Mesenchymal stem cell (in vitro differentiated cells and primary cell): ENCODE results near the gene FXYD5.
A peak's percentile ranks its signal among the peaks of the same experiment; 100 is the strongest.
"Not testable (repeated sequence)": the region's sequence is repeated elsewhere in the genome, so short reads cannot be mapped to it uniquely, and the experiment has no call there.

Experiments
- DNase-seq: peaks from one replicate; pipeline ENCODE4 v3.0.0-alpha.2; 2013
- H2AFZ ChIP-seq: one replicate; pipeline ENCODE4 v1.6.1; 2013; ENCODE audit warnings: low read depth, mild to moderate bottlenecking, control low read depth, inconsistent platforms, low read length, moderate library complexity
- H2AK5ac ChIP-seq: 2 replicates; pipeline ENCODE4 v1.6.1; 2013; ENCODE audit warnings: low read length, moderate library complexity, mild to moderate bottlenecking, inconsistent platforms; ENCODE audit not compliant: severe bottlenecking
- H2BK120ac ChIP-seq: one replicate; pipeline ENCODE4 v1.6.1; 2013; ENCODE audit warnings: low read depth, mild to moderate bottlenecking, inconsistent platforms, low read length, moderate library complexity
- H2BK12ac ChIP-seq, 2 experiments: one replicate each; pipeline ENCODE4 v1.6.1; 2013; ENCODE audit warnings: inconsistent platforms in 2 of 2, low read length in 2 of 2, mild to moderate bottlenecking in 2 of 2, moderate library complexity in 2 of 2, control low read depth in 1 of 2
- H2BK15ac ChIP-seq: one replicate; pipeline ENCODE4 v1.6.1; 2013; ENCODE audit warnings: mild to moderate bottlenecking, low read depth, inconsistent platforms; ENCODE audit not compliant: poor library complexity, severe bottlenecking
- H2BK5ac ChIP-seq: 2 replicates; pipeline ENCODE4 v1.6.1; 2013; ENCODE audit warnings: low read depth, mild to moderate bottlenecking, low read length, control low read depth, inconsistent platforms; ENCODE audit not compliant: poor library complexity, severe bottlenecking
- H3K14ac ChIP-seq, 2 experiments: one replicate each; pipeline ENCODE4 v1.6.1; 2013; ENCODE audit warnings: inconsistent platforms in 2 of 2, low read length in 2 of 2, control low read depth in 1 of 2, mild to moderate bottlenecking in 1 of 2, moderate library complexity in 1 of 2
- H3K18ac ChIP-seq, 2 experiments: one replicate each; pipeline ENCODE4 v1.6.1; 2013; ENCODE audit warnings: inconsistent platforms in 2 of 2, low read length in 2 of 2, control low read depth in 1 of 2, low read depth in 1 of 2, mild to moderate bottlenecking in 1 of 2
- H3K23ac ChIP-seq, 2 experiments: one replicate each; pipeline ENCODE4 v1.6.1; 2013; ENCODE audit warnings: inconsistent platforms in 2 of 2, low read length in 2 of 2, mild to moderate bottlenecking in 2 of 2, moderate library complexity in 2 of 2, control low read depth in 1 of 2
- H3K27ac ChIP-seq: 2 replicates; pipeline ENCODE4 v1.5.1; 2013; ENCODE audit warnings: mild to moderate bottlenecking, moderate library complexity, low read length, control low read depth, inconsistent platforms; ENCODE audit not compliant: poor library complexity, severe bottlenecking
- H3K27me3 ChIP-seq, 2 experiments: 2 replicates each; pipeline versions ENCODE4 v1.6.1 to v1.7.0; 2013; ENCODE audit warnings: low read length in 2 of 2, mild to moderate bottlenecking in 2 of 2, moderate library complexity in 2 of 2, control low read depth in 1 of 2, inconsistent platforms in 1 of 2; ENCODE audit not compliant: control insufficient read depth in 1 of 2, insufficient read depth in 1 of 2
- H3K36me3 ChIP-seq, 2 experiments: 2 replicates each; pipeline versions ENCODE4 v1.6.1 to v1.7.0; 2013; ENCODE audit warnings: low read length in 2 of 2, control low read depth in 1 of 2, inconsistent platforms in 1 of 2, low read depth in 1 of 2, mild to moderate bottlenecking in 1 of 2; ENCODE audit not compliant: insufficient read depth in 2 of 2, control insufficient read depth in 1 of 2
- H3K4ac ChIP-seq, 2 experiments: one replicate each; pipeline ENCODE4 v1.6.1; 2013; ENCODE audit warnings: inconsistent platforms in 2 of 2, low read length in 2 of 2, mild to moderate bottlenecking in 2 of 2, moderate library complexity in 2 of 2, control low read depth in 1 of 2, low read depth in 1 of 2
- H3K4me1 ChIP-seq: 2 replicates; pipeline ENCODE4 v1.6.1; 2013; ENCODE audit warnings: low read depth, low read length, control low read depth; ENCODE audit not compliant: control insufficient read depth, insufficient read depth
- H3K4me2 ChIP-seq: 2 replicates; pipeline ENCODE4 v1.6.1; 2013; ENCODE audit warnings: low read length, mild to moderate bottlenecking, inconsistent platforms; ENCODE audit not compliant: poor library complexity, severe bottlenecking
- H3K4me3 ChIP-seq, 2 experiments: 2 replicates each; pipeline versions ENCODE4 v1.5.1 to v1.7.0; 2013; ENCODE audit warnings: low read length in 2 of 2, mild to moderate bottlenecking in 2 of 2, control low read depth in 1 of 2, low read depth in 1 of 2; ENCODE audit not compliant: insufficient read depth in 1 of 2
- H3K79me1 ChIP-seq: replicated peaks from 2 replicates; pipeline ENCODE4 v1.6.1; 2013; ENCODE audit warnings: mild to moderate bottlenecking, control low read depth, low read length, inconsistent platforms; ENCODE audit not compliant: poor library complexity, severe bottlenecking
- H3K9ac ChIP-seq: 2 replicates; pipeline ENCODE4 v1.7.0; 2013; ENCODE audit warnings: mild to moderate bottlenecking, low read length, moderate library complexity
- H3K9me3 ChIP-seq: 2 replicates; pipeline ENCODE4 v1.7.0; 2013; ENCODE audit warnings: mild to moderate bottlenecking, low read length; ENCODE audit not compliant: control insufficient read depth
- H4K8ac ChIP-seq: one replicate; pipeline ENCODE4 v1.6.1; 2013; ENCODE audit warnings: inconsistent platforms, mild to moderate bottlenecking, low read length, moderate library complexity
- H4K91ac ChIP-seq: one replicate; pipeline ENCODE4 v1.6.1; 2013; ENCODE audit warnings: mild to moderate bottlenecking, low read length, inconsistent platforms
- WGBS: methylation state at CpG from one replicate; pipeline ENCODE4 v1.1.7; 2013; ENCODE audit warnings: mixed read lengths; 5-methylcytosine and 5-hydroxymethylcytosine counted together

FXYD5 gene

DNA sequence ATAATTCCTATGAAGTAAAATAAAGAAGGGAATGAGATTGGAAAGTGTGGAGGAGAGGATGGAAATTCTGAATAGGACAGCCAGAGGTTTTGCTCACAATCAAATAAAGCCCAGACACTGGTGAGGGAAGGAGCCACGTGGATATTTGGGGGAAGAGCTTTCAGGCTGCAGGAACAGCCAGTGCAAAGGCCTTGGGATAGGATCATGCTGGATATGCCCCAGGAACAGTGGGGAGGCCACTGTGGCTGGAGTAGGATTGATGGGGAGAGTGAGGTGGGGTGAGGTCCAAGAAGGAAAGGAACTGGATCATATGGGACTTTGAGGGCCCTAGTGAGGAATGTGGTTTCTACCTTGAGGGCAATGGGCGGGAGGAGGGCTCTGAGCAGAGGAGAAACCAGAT lies 4.1 kb upstream of the FXYD5 start:
- H3K36me3 ChIP-seq: no peaks in the 10 kb centered on the region
- H3K27me3 ChIP-seq: peaks cover 0 to under 1% of the 10 kb centered on the region in 2 experiments
- H3K4ac ChIP-seq: no peak overlapping the region
- no peak overlapping the region for H4K91ac ChIP-seq
- no peak overlapping the region for H2BK12ac ChIP-seq
- H2AFZ ChIP-seq: no peak overlapping the region
- no peak overlapping the region for H3K4me2 ChIP-seq
- no peak overlapping the region for H4K8ac ChIP-seq
- H3K23ac ChIP-seq: no peak overlapping the region
- peaks cover 3% of the 10 kb centered on the region for H3K79me1 ChIP-seq
- peaks cover 25% of the 10 kb centered on the region for H3K4me1 ChIP-seq
- no peak overlapping the region for H2BK120ac ChIP-seq
- no peak overlapping the region for H3K4me3 ChIP-seq
- H2BK15ac ChIP-seq: no peak overlapping the region
- no peak overlapping the region for H3K14ac ChIP-seq
- no peaks in the 10 kb centered on the region for H3K9me3 ChIP-seq
- no peak overlapping the region for H3K27ac ChIP-seq
- H2BK5ac ChIP-seq: no peak overlapping the region
- DNase-seq: no peak
- WGBS: 80% methylated on average over 2 of the region's 2 CpGs
- H2AK5ac ChIP-seq: no peak overlapping the region
- no peak overlapping the region for H3K9ac ChIP-seq
- H3K18ac ChIP-seq: no peak overlapping the region

DNA sequence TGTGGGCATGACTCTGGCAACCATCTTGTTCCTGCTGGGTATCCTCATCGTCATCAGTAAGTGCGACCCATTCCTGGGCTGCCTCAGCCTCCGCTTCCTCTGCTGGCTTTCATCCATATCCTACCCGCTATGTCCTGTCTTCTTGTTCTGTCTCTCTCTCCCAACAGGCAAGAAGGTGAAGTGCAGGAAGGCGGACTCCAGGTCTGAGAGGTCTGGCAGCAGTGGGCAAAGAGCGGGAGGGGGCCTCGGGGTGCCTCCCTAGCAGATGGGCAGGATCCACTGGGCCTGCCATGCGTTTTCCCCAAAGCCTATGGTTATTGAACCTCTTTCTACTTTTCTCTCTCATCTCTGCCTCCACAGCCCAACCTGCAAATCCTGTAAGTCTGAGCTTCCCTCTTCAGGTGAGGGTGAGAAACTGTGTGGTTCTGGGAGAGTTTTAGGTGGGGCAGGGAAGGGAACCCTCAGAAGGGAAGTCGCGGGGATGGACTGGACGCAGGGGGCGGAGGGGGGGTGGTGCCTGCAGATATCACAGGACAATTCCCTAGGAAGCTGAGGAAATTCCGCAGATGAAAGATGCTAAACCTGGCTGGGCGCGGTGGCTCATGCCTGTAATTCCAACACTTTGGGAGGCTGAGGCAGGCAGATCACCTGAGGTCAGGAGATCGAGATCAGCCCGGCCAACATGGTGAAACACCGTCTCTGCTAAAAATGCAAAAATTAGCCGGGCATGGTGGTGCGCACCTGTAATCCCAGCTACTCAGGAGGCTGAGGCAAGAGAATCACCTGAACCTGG lies 3.1 kb upstream of the FXYD5 start:
- H3K18ac ChIP-seq: no peak overlapping the region
- H3K79me1 ChIP-seq: peaks cover 9% of the 10 kb centered on the region
- H3K27ac ChIP-seq: no peak overlapping the region
- H2BK120ac ChIP-seq: no peak overlapping the region
- no peaks in the 10 kb centered on the region for H3K27me3 ChIP-seq
- DNase-seq: no peak
- no peak overlapping the region for H3K23ac ChIP-seq
- WGBS: 88% methylated on average over 19 of the region's 20 CpGs
- peak overlapping the region; percentile 47 for H4K91ac ChIP-seq
- peaks cover 28% of the 10 kb centered on the region for H3K4me1 ChIP-seq
- H2BK15ac ChIP-seq: no peak overlapping the region
- H4K8ac ChIP-seq: no peak overlapping the region
- H3K36me3 ChIP-seq: peaks cover 0 to 2% of the 10 kb centered on the region in 2 experiments
- no peak overlapping the region for H2BK5ac ChIP-seq
- H3K9ac ChIP-seq: no peak overlapping the region
- H2BK12ac ChIP-seq: no peak overlapping the region
- no peak overlapping the region for H2AFZ ChIP-seq
- H3K14ac ChIP-seq: no peak overlapping the region
- H3K4me2 ChIP-seq: no peak overlapping the region
- no peak overlapping the region for H3K4ac ChIP-seq
- H2AK5ac ChIP-seq: peak overlapping the region; percentile 30
- no peaks in the 10 kb centered on the region for H3K9me3 ChIP-seq
- H3K4me3 ChIP-seq: no peak overlapping the region

DNA sequence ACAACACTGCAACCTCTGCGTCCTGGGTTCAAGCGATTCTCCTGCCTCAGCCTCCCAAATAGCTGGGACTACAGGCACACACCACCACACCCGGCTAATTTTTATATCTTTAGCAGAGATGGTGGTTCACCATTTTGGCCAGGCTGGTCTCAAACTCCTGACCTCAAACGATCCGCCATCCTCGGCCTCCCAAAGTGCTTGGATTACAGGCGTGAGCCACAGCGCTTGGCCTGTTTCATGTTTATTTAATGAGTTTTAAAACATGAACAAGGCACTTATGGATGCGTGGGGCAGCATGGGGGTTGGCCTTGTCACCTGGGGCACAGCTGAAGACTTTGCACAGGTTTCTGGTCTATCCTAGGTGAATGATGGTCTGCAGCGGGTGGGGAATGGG lies 1.4 kb upstream of the FXYD5 start:
- H2BK12ac ChIP-seq, H3K4me2 ChIP-seq, H4K91ac ChIP-seq, H4K8ac ChIP-seq, H3K4ac ChIP-seq, H2BK15ac ChIP-seq, H3K9ac ChIP-seq, H3K27ac ChIP-seq, H2BK120ac ChIP-seq, H2BK5ac ChIP-seq, H2AFZ ChIP-seq, H3K18ac ChIP-seq, H3K4me3 ChIP-seq, H2AK5ac ChIP-seq, DNase-seq, H3K23ac ChIP-seq, H3K27me3 ChIP-seq, H3K14ac ChIP-seq, H3K9me3 ChIP-seq: not testable (repeated sequence)
- Histone ChIP-seq H3K4me1 (peaks cover 28% of the 10 kb centered on the region), H3K36me3 (peaks cover 5 to 18% of the 10 kb centered on the region in 2 experiments), H3K79me1 (peaks cover 11% of the 10 kb centered on the region)
- WGBS: 84% methylated on average over 10 of the region's 10 CpGs

DNA sequence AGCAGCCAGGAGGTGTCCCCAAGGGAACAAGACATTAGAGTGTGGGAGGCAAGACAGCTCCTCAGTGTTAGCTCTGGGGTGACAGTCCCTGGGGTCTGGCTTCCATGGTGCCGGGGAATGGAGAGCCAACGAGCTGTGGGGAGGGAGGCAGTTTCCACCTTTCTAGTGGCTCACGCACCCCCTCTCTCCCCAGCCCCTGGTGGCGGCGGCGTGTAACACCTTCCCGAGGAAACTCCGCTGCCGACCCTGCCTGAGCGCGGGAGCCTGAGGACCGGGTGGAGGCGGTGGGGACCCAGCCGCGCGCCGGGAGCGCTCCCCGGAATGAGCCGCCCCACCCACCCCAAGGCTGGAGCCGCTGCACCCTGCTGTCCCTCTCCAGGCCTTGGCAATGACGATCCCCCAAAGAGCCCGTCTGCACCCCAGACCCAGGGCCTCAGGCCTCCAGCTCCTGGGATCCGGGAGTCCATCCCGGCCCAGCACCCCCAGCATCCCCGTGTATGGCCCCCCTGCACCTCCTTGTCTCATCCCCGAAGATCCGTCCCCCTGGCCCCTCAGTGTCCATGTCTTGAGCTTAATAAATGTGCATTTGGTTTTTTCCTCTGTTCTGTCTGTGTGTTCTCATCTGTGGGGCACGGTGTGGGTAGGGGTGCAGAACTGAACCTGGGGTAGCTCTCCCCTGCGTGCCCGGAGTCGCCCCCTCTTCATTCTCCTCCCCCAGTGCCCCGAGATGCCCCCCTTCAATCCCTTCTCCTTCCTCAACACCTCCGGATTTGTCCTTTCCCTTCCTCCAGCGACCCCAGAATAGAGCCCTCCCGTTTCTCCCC lies 622 bp upstream of the FXYD5 start:
- Histone ChIP-seq H2BK15ac (peak overlapping the region; percentile 78), H4K91ac (peak overlapping the region; percentile 37), H3K27me3 (no peaks in the 10 kb centered on the region), H3K36me3 (peaks cover 8 to 26% of the 10 kb centered on the region in 2 experiments), H3K23ac (no peak overlapping the region), H2BK5ac (no peak overlapping the region), H3K4me1 (peaks cover 28% of the 10 kb centered on the region), H3K4me2 (peak overlapping the region; percentile 93), H3K27ac (no peak overlapping the region), H3K14ac (no peak overlapping the region), H2BK120ac (peak overlapping the region; percentile 76), H2AK5ac (no peak overlapping the region), H3K4me3 (peak overlapping the region; percentile 66 to 95), H3K9me3 (no peaks in the 10 kb centered on the region), H2BK12ac (no peak overlapping the region), H2AFZ (no peak overlapping the region), H4K8ac (peak overlapping the region; percentile 86), H3K4ac (peak overlapping the region in 1 of 2 experiments; percentile 37), H3K79me1 (peaks cover 11% of the 10 kb centered on the region), H3K18ac (peak overlapping the region in 1 of 2 experiments; percentile 6), H3K9ac (peak overlapping the region; percentile 95)
- WGBS: 3% methylated on average over 25 of the region's 36 CpGs
- peak; percentile 64 for DNase-seq
